H1 (cell line): ENCODE measurements around the gene HS2ST1. TPM values are rescaled to one million over a fixed set of nuclear protein-coding genes. Genes with fewer than 3 reads are reported as not detected.

Experiments used
- HDAC2 ChIP-seq, 2 experiments: fragments of 300-600 bp in 1 of 2; sonication (generic) in 1 of 2; IDR thresholded peaks; 2 replicates each; pipeline ENCODE4 v1.6.1; 2011 to 2012; ENCODE audit warnings: low read depth in 2 of 2, low read length in 2 of 2, mild to moderate bottlenecking in 2 of 2, moderate library complexity in 2 of 2, borderline replicate concordance in 1 of 2, inconsistent platforms in 1 of 2
- SAP30 ChIP-seq: fragments of 300-600 bp; sonication (generic); IDR thresholded peaks from 2 replicates; pipeline ENCODE4 v1.7.1; 2012; ENCODE audit warnings: low read length, moderate library complexity, mild to moderate bottlenecking, inconsistent platforms; ENCODE audit not compliant: insufficient read depth, insufficient replicate concordance
- polyA plus RNA-seq, 7 experiments: library from polyadenylated mRNA; depleted of rRNA in 3 of 7; stranded (reverse) in 5 of 7; unstranded in 2 of 7; fragments of >200 nt in 5 of 7; fragments of 200-250 nt in 2 of 7; gene quantifications; 1 replicate in 5 of 7; 2 replicates in 1 of 7; 4 replicates in 1 of 7; pipeline versions ENCODE4 v1.2.1 to v1.2.3, GENCODE V29; 2011 to 2013; ENCODE audit warnings: missing spikeins in 2 of 7, mixed read lengths in 2 of 7
- total RNA-seq: library from RNA; stranded (reverse); fragmentation: NEBNext Ultra II Directional; extraction: Animal tissue kit (Norgen Biotek cat#: 25700); gene quantifications from 2 replicates; pipeline ENCODE4 v1.2.1, GENCODE V29; 2021

The HS2ST1 gene
- total and polyA plus RNA-seq, 2 of the 8 experiments (the other 6 are each of a cell fraction or from before 2014, with no cell fraction given), result 5.2 to 28.3 TPM

GRCh38 chr1:87089070-87089736, 174.8 kb downstream of the HS2ST1 start (continued):
- no peak for TF ChIP-seq SAP30
- no peak for TF ChIP-seq HDAC2 (IDR thresholded peaks at IDR 0.05; ENCODE audit: borderline replicate concordance in 1 of 2, low read depth in 2 of 2, low read length in 2 of 2)
